CD14-positive monocyte (primary cell): ENCODE measurements around the gene ANKRD10. TPM values are rescaled to one million over a fixed set of nuclear protein-coding genes. Genes with fewer than 3 reads are reported as not detected.

Experiments used
- DNase-seq, 3 donors: peaks; one replicate each; pipeline ENCODE4 v3.0.0-alpha.2; 2011 to 2022
- H2AFZ ChIP-seq: 2 replicates; pipeline ENCODE4 v1.6.0; 2012; ENCODE audit warnings: mild to moderate bottlenecking, low read depth, low read length, inconsistent platforms; ENCODE audit not compliant: insufficient read depth, poor library complexity, severe bottlenecking
- H3K27ac ChIP-seq, 2 donors: 1 replicate in 1 of 2; 2 replicates in 1 of 2; pipeline ENCODE4 v1.5.1; 2012 to 2013; ENCODE audit warnings: low read length in 2 of 2, control low read depth in 1 of 2, inconsistent platforms in 1 of 2, low read depth in 1 of 2, mild to moderate bottlenecking in 1 of 2
- H3K27me3 ChIP-seq, 2 donors: one replicate each; pipeline versions ENCODE4 v1.6.0 to v1.6.1; 2011 to 2013; ENCODE audit warnings: low read length in 2 of 2; ENCODE audit not compliant: control insufficient read depth in 2 of 2, insufficient read depth in 2 of 2
- H3K36me3 ChIP-seq, 2 donors: replicated peaks in 1 of 2; 1 replicate in 1 of 2; 2 replicates in 1 of 2; pipeline versions ENCODE4 v1.5.1 to v1.6.1; 2012 to 2013; ENCODE audit warnings: low read length in 2 of 2, control low read depth in 1 of 2, inconsistent platforms in 1 of 2, mild to moderate bottlenecking in 1 of 2; ENCODE audit not compliant: insufficient read depth in 2 of 2, control insufficient read depth in 1 of 2
- H3K4me1 ChIP-seq, 2 donors: 1 replicate in 1 of 2; 2 replicates in 1 of 2; pipeline versions ENCODE4 v1.5.1 to v1.6.1; 2012 to 2013; ENCODE audit warnings: low read length in 2 of 2, control low read depth in 1 of 2, inconsistent platforms in 1 of 2, mild to moderate bottlenecking in 1 of 2, moderate library complexity in 1 of 2; ENCODE audit not compliant: insufficient read depth in 2 of 2, control insufficient read depth in 1 of 2
- H3K4me2 ChIP-seq: replicated peaks from 2 replicates; pipeline ENCODE3; 2012; ENCODE audit warnings: low read length, moderate library complexity, mild to moderate bottlenecking; ENCODE audit not compliant: poor library complexity, severe bottlenecking; ENCODE audit errors: extremely low read depth
- H3K4me3 ChIP-seq, 3 experiments: fragments of 200-600 bp in 1 of 3; sonication (generic) in 1 of 3; replicated peaks in 1 of 3; 1 replicate in 2 of 3; 2 replicates in 1 of 3; pipeline ENCODE4 v1.5.1; 2011 to 2013; ENCODE audit warnings: low read length in 3 of 3, mild to moderate bottlenecking in 3 of 3, control low read depth in 2 of 3, low read depth in 2 of 3, inconsistent platforms in 1 of 3, moderate library complexity in 1 of 3
- H3K79me2 ChIP-seq: 2 replicates; pipeline ENCODE4 v1.6.0; 2012; ENCODE audit warnings: mild to moderate bottlenecking, control low read depth, inconsistent platforms, low read length, moderate library complexity; ENCODE audit not compliant: insufficient read depth
- H3K9ac ChIP-seq: 2 replicates; pipeline ENCODE4 v1.6.0; 2017; ENCODE audit warnings: low read length, mild to moderate bottlenecking; ENCODE audit not compliant: insufficient read depth, poor library complexity, severe bottlenecking
- H3K9me3 ChIP-seq, 2 donors: replicated peaks in 1 of 2; 1 replicate in 1 of 2; 2 replicates in 1 of 2; pipeline versions ENCODE4 v1.5.1 to v1.6.1; 2012 to 2013; ENCODE audit warnings: low read length in 2 of 2, control low read depth in 1 of 2; ENCODE audit not compliant: control insufficient read depth in 1 of 2, insufficient read depth in 1 of 2
- H4K20me1 ChIP-seq: 2 replicates; pipeline ENCODE4 v1.6.0; 2012; ENCODE audit warnings: mild to moderate bottlenecking, low read length, control low read depth, moderate library complexity; ENCODE audit not compliant: insufficient read depth
- H3K27ac Mint-ChIP-seq, 7 donors: one replicate each; pipeline ENCODE4 v1.8.0; 2020; ENCODE audit warnings: mild to moderate bottlenecking in 7 of 7, mixed read lengths in 7 of 7, moderate library complexity in 6 of 7, inconsistent platforms in 2 of 7
- H3K27me3 Mint-ChIP-seq, 3 donors: one replicate each; pipeline ENCODE4 v1.8.0; 2021 to 2022; ENCODE audit warnings: low read depth in 3 of 3, mild to moderate bottlenecking in 3 of 3, mixed read lengths in 3 of 3, moderate library complexity in 3 of 3, inconsistent platforms in 1 of 3
- H3K36me3 Mint-ChIP-seq, 2 donors: one replicate each; pipeline ENCODE4 v1.8.0; 2020; ENCODE audit warnings: mixed read lengths in 2 of 2, inconsistent platforms in 1 of 2, mild to moderate bottlenecking in 1 of 2
- H3K4me1 Mint-ChIP-seq: one replicate; pipeline ENCODE4 v1.8.0; 2020; ENCODE audit warnings: mild to moderate bottlenecking, mixed read lengths
- H3K4me3 Mint-ChIP-seq, 2 donors: one replicate each; pipeline ENCODE4 v1.8.0; 2020; ENCODE audit warnings: mild to moderate bottlenecking in 2 of 2, mixed read lengths in 2 of 2, moderate library complexity in 1 of 2
- H3K9me3 Mint-ChIP-seq, 7 donors: one replicate each; pipeline ENCODE4 v1.8.0; 2020 to 2022; ENCODE audit warnings: mixed read lengths in 7 of 7, mild to moderate bottlenecking in 6 of 7, moderate library complexity in 6 of 7, inconsistent platforms in 2 of 7
- CTCF ChIP-seq: fragments of 200-600 bp; IDR thresholded peaks from one replicate; pipeline ENCODE4 v1.8.0; 2022; ENCODE audit warnings: antibody characterized with exemption, mild to moderate bottlenecking
- WGBS: methylation state at CpG from one replicate; pipeline ENCODE4 v1.1.5; 2013; ENCODE audit warnings: missing lambda C conversion rate; ENCODE audit not compliant: insufficient coverage; 5-methylcytosine and 5-hydroxymethylcytosine counted together
- intact Hi-C, 2 donors: fragments of 100-400 bp; cut with micrococcal nuclease; formaldehyde crosslinking; loops; one replicate each; pipeline versions ENCODE4 v1.15.0 to v1.15.1; 2023
- polyA plus RNA-seq, 3 donors: library from polyadenylated mRNA; depleted of rRNA in 1 of 3; unstranded in 2 of 3; stranded (reverse) in 1 of 3; fragments of 300-500 nt in 2 of 3; fragments of >200 nt in 1 of 3; fragmentation: Illumina TruSeq in 2 of 3; gene quantifications; 1 replicate in 2 of 3; 2 replicates in 1 of 3; pipeline ENCODE4 v1.2.3, GENCODE V29; 2012 to 2021

The ANKRD10 gene
- polyA plus RNA-seq, 3 donors, result 30.5 to 79.9 (median 37.2) TPM

DNA sequence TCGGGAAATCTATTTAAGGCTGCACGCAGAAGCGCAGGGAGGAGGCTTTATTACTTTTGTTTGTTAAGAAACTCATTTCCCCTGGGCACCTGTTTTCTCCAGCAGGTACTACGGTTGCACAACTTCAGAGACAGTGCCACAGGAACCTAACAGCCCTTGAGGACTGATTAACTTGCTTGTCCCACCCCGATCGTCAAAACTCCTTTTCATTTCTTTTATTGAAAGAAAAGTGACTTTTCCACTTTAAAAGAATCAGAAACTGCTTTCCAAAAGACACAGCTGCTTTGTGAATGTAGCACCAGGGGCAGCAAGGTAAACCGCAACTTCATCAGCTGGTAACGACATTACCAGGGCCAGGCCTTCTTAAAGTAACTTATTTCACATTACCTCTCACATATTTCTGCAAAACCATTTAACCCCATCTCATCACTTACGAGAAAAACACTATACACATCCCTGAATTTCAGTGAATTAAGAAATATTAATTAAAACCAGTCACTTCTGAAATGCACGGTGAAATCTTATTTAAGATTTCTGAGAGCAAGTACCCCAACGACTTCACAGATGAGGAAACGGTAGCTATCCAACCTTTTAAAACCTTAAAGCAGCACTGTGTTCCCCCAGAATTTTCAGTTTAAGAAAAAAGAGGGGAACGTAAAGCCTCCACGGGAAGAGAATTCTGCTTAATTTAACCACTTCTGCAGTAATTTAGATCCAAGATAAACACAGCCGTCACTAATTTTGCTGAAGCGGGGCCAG is 1.4 kb downstream of the ANKRD10 start:
- H3K27me3 Mint-ChIP-seq, result no peaks in the 10 kb centered on the region
- peak overlapping the region; percentile 87 to 90 for H3K4me3 Mint-ChIP-seq
- peaks cover 33% of the 10 kb centered on the region for H3K4me1 Mint-ChIP-seq

More for the DNA sequence above, 1.4 kb downstream of the ANKRD10 start:
- H3K9me3 Mint-ChIP-seq, result no peaks in the 10 kb centered on the region
- H3K36me3 Mint-ChIP-seq, result peaks cover 24 to 28% of the 10 kb centered on the region in 2 donors
- peaks cover 22 to 25% of the 10 kb centered on the region in 2 donors for H3K36me3 ChIP-seq
- H3K9me3 ChIP-seq, result no peaks in the 10 kb centered on the region
- peak overlapping the region; percentile 86 to 92 (median 89) for H3K4me3 ChIP-seq
- 0% methylated on average over 10 of the region's 16 CpGs for WGBS
- H2AFZ ChIP-seq, result peak overlapping the region; percentile 75
- no peak for DNase-seq
- H4K20me1 ChIP-seq, result peaks cover 54% of the 10 kb centered on the region
- intact Hi-C loops, result loop anchor here (2.0 to 10.0 kb wide), 5 partner anchors 131 to 311 kb away; partner anchors contain the start of gene ING1 (in 2 of the 2)
- peak overlapping the region; percentile 89 to 98 for H3K27ac ChIP-seq
- peaks cover 27 to 28% of the 10 kb centered on the region in 2 donors for H3K4me1 ChIP-seq
- H3K27ac Mint-ChIP-seq, result peak overlapping the region; percentile 80 to 99 (median 89)
- no peak for TF ChIP-seq CTCF
- H3K27me3 ChIP-seq, result no peaks in the 10 kb centered on the region
- H3K9ac ChIP-seq, result peak overlapping the region; percentile 97
- peaks cover 59% of the 10 kb centered on the region for H3K79me2 ChIP-seq
- peak overlapping the region; percentile 92 for H3K4me2 ChIP-seq
